Gastrocnemius medialis (tissue), 4 donors: ENCODE results near the gene ZDHHC1.

Experiments used
- POLR2A ChIP-seq, 2 donors: fragments of 450-650 bp; IDR thresholded peaks; one replicate each; pipeline ENCODE4 v1.6.1; 2017; ENCODE audit warnings: antibody characterized with exemption in 2 of 2, mild to moderate bottlenecking in 2 of 2, moderate library complexity in 2 of 2
- TF ChIP-seq, protein P1 (sequence below), 5 experiments: fragments of 450-650 bp in 3 of 5; fragments of 200-600 bp in 2 of 5; sonication (generic) in 2 of 5; IDR thresholded peaks in 4 of 5; conservative IDR thresholded peaks in 1 of 5; 1 replicate in 4 of 5; 2 replicates in 1 of 5; pipeline ENCODE4 v1.5.1; 2016 to 2019; ENCODE audit warnings: antibody characterized with exemption in 5 of 5, mild to moderate bottlenecking in 3 of 5, moderate library complexity in 3 of 5

DNA sequence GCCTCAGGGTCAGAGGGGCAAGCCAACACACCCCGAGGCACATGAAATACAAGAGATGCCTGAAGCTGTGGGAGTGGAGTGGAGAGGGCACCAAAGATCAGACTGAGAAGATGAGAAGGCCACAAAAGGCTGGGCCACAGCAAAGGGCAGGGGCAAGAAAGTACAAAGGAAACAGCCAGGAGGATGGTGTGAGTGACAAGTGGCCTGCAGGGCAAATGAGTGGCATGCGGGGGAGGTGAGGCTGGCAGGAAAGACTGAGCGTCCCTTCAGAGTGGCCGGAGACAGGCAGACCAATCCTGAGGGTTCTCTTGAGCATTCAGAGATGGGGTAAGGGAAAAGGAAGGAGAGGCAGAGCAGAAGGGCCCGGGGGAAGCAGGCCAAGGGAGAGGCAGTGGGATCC lies 37.8 kb upstream of the ZDHHC1 start:
- no peak for TF ChIP-seq POLR2A (IDR thresholded peaks at IDR 0.05)
- TF ChIP-seq, protein P1, sequence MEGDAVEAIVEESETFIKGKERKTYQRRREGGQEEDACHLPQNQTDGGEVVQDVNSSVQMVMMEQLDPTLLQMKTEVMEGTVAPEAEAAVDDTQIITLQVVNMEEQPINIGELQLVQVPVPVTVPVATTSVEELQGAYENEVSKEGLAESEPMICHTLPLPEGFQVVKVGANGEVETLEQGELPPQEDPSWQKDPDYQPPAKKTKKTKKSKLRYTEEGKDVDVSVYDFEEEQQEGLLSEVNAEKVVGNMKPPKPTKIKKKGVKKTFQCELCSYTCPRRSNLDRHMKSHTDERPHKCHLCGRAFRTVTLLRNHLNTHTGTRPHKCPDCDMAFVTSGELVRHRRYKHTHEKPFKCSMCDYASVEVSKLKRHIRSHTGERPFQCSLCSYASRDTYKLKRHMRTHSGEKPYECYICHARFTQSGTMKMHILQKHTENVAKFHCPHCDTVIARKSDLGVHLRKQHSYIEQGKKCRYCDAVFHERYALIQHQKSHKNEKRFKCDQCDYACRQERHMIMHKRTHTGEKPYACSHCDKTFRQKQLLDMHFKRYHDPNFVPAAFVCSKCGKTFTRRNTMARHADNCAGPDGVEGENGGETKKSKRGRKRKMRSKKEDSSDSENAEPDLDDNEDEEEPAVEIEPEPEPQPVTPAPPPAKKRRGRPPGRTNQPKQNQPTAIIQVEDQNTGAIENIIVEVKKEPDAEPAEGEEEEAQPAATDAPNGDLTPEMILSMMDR (IDR thresholded peaks at IDR 0.05 in 4 of 5, conservative IDR thresholded peaks at IDR 0.05 in 1 of 5) = no peak
